GM12874 (cell line): ENCODE data around the gene PLPPR2.

ENCODE experiments used
- CTCF ChIP-seq: IDR thresholded peaks from 2 replicates; pipeline ENCODE4 v1.5.1; 2011; ENCODE audit warnings: low read depth, mild to moderate bottlenecking, control low read depth, low read length, moderate library complexity; ENCODE audit not compliant: insufficient read depth

Gene PLPPR2

GRCh38 chr19:11373166-11373884 is 18.1 kb downstream of the PLPPR2 start:
- TF ChIP-seq CTCF = no peak

- TF ChIP-seq CTCF = no peak
Measured at GRCh38 chr19:11373885-11374432, 18.7 kb downstream of the PLPPR2 start.

- no peak for TF ChIP-seq CTCF
Measured at GRCh38 chr19:11374433-11375142, 19.4 kb downstream of the PLPPR2 start, which contains the start of gene SWSAP1. TSS of gene SWSAP1 (plus strand) at chr19:11374666. CDS start at chr19:11374681, 15 bp downstream.

GRCh38 chr19:11375143-11375948 is 20.1 kb downstream of the PLPPR2 start:
- no peak for TF ChIP-seq CTCF

- TF ChIP-seq CTCF = no peak
Measured at GRCh38 chr19:11377237-11377636, 22.0 kb downstream of the PLPPR2 start.

- TF ChIP-seq CTCF = no peak
Measured at GRCh38 chr19:11377756-11378155, 22.5 kb downstream of the PLPPR2 start.
